ENCODE results near the gene ABCC4.

Gene ABCC4

DNA sequence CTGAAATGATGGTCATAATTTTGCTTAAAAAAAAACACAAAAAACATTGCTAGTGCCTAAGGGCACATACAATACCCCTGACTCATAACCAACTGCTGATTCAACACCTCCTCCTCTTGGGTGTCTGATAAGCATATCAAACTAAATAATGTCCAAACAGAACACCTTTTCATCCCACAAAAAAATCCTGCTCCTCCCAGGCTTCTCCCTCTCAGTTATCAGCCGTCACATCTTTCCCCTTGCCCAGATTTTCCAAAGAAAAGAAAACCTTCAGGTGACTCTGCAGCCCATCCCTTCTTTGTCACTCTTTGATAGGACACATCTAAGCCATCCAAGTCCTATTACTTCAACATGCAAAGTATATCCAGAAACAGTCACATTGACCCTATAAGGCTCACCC, 46.9 kb downstream of the ABCC4 start:
- DNase-seq: no peak

DNA sequence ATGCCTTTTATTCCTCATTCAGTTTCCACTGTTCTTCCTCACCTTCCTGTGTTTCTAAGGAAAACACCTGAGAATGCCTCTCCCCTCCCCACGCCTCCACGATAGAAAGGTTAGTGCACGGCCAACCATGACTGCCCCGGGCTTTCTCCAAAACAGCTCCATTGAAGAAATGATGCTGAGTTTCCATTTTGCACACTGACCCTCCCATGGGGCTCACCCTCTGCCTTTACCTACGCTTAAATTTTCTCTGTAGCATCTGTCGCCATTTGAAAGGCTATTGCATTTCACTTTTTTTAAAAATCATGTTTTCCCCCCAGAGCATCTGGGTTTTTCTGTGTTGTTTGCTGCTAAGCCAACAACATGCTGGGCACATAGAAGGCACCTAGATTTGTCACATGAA, 48.2 kb downstream of the ABCC4 start:
- no peak for DNase-seq

DNA sequence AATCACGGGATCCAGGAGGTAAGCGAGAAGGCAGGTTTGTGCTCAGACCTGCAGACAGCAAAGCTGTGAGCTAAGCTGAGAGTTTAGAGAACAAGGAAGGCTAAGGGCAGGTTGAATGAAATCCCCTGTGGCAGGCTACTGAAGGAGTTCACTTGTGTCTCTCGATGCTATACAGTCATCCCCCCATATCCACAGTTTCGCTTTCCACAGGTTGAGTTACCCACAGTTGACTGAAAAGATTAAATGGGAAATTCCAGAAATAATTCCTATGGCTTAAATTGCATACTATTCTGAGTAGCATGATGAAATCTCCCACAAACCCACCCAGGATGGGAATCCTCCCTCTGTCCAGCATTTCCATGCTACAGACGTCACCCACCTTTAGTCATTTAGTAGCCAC, 49.6 kb downstream of the ABCC4 start:
- no peak for DNase-seq

DNA sequence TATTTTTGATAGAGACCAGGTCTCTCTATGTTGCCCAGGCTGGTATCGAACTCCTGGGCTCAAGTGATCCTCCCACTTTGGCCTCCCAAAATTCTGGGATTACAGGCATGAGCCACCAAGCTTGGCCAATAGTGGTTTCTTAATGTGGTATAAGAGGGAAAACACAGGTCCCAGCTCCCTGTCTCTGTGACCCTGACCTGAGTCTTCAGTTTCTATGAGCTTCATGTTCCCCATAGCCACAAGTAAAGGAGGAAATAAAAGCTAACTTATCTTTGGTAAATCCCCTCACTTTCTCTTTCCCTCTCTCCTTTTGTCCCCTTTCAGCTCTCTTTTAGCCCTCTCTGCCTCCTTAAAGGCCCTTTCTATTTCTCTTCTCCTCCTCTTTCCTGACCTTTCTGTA, 50.3 kb downstream of the ABCC4 start:
- DNase-seq: no peak

DNA sequence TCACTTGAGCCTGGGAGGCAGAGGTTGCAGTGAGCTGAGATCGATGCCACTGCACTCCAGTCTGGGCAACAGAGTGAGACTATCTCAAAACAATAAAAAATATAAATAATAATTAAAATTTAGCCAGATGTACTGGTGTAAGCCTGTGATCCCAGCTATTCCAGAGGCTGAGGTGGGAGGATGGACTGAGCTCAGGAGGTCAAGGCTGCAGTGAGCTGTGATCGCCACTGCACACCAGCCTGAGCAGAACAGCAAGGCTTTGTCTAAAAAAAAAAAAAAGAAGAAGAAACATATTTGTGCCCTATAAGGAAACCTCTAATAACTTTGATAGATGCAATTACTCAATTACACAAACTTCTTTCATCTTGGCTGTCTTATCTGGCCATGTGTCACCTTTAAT, 52.3 kb downstream of the ABCC4 start:
- no peak for DNase-seq

DNA sequence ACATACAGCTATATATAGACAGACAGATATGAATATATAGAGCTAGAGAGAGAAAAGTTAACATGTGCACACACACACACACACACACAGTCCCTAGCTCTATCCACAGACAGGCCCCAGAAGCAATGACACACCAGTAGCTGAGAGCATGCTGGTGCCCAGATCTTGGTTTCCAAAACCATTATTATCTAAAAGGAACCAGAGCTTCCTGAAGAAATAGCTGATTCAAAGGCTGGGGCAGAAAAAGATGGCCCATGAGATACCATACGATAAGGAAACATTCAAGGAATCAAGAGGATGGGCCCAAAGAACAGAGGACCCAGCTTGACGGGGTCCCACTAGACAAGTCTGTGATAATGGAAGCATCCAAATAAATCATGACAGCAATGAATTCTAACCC, 53.4 kb downstream of the ABCC4 start:
- no peak for DNase-seq

DNA sequence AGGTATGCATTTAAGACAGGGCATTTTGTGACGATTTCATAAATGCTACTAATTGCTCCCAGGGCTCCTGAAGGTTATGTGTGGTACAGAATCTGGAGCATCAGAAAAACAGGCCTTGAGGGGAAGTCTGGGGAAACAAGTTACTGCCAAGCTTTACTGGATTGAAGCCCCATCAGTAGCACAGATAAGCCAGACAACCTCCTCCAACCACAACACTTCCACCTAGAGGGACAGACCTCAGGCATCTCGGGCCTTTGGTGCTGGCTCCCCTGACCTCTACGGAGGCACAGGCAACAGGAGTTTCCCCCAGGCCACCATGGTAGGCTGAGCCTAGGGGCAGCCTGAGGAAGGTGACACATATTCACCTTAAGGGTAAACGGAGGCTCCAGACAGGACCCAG, 54.1 kb downstream of the ABCC4 start:
- no peak for DNase-seq

DNA sequence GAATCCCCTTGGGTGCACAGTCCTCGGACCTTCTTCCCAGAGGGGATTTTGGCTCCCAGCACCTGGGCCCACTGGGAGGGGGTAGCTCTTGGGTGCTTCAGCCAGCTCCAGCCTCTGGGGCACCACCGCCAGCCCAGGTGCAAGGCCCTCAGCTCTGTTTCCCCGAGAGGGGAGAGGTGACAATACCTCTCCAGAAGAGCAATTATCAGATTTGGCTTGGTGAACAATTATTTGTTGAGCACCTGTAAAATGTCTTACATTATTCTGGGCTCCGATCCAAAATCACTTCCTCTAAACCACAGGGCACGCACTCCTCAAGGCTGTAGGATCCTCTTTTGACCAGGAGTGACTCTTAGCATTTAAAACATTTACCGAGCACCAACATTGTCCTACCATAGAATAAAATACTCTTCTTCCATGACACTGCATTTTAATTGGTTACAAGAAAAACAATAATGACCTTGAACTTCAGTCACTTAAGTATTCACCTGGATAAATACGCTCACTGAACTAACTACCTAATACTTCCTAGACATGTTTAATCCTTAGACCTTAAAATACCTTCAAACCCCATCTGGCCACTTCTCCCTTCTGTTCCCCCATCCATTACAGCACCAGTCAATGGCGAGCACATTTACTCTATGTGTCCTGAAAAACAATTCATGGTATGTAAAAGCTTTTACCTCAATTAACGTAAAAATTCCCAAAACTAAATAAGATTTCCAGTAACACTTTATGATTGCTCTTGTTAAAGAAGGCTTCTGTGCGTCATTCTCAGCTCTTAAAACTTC, 54.8 kb downstream of the ABCC4 start:
- no peak for DNase-seq

DNA sequence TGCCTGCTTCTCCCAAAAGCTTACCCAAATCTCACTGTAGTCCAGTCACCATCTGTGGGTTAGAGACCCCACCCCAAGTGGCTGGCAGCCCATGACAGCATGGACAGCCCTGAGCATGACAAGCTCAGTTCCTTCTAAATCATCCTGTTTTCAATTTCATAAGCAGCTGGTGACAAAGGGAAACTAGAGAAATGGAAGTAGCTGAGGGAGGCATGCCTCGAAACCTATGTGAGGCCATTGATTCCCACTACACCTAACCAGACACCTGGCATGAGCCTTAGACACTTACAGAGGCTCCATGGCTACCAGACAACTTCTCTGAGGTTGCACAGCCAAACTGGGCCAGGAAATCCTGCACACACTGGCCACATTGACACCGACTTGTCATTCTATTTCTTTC, 56.2 kb downstream of the ABCC4 start:
- DNase-seq: no peak

DNA sequence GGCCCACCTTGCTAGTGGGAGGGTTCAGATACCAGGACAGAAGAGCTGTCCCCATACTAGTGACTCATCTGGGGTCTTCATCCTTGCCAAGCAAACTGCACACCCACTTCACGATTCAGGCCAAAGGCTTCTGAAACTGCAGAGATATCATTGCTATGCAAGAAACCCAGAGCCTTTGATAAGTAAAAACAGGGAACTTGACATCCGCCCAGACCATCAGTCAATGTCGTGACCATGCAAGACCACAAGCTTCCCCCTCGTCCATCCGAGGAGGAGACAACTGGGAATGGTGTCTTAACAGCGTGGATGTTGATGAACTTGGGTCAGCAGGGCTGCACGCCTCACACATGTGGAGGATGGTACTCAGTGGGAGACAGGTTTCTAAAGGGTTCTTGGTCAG, 58.0 kb downstream of the ABCC4 start:
- no peak for DNase-seq

DNA sequence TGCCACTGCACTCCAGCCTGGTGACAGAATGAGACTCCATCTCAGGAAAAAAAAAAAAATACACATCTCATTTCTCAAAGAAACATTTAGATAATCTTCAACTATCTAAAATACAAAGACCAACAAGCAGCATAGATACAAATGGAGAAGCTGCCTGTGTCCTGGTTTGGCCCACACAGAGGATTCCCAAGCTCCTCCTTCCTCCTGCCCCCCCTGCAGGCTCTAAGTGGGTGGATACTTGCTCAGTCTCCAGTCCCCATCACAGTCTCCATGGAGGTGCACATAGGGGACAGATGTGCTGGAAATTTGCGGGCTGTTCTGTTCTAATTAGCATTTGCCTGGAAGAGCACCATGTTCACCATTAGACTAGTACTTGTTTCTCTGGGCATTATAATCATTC, 59.9 kb downstream of the ABCC4 start:
- DNase-seq: no peak

DNA sequence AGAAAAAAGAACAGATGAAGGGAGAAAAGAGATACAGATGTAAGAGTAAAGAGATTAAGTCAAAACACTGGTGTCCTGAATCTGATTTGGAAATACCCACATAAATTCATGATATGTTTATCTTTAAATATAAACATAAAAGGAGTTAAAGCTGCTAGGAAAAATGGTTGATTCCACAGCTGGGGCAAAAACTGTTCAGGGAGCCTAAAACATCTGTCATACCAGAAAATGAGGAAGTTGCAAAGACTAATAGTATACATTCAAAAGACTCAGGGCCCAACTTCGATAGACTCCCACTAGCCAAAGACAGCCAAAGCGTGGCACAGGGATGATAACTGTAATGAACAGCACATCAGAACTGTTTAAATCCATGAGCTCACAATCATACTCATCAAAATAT, 62.0 kb downstream of the ABCC4 start:
- no peak for DNase-seq

DNA sequence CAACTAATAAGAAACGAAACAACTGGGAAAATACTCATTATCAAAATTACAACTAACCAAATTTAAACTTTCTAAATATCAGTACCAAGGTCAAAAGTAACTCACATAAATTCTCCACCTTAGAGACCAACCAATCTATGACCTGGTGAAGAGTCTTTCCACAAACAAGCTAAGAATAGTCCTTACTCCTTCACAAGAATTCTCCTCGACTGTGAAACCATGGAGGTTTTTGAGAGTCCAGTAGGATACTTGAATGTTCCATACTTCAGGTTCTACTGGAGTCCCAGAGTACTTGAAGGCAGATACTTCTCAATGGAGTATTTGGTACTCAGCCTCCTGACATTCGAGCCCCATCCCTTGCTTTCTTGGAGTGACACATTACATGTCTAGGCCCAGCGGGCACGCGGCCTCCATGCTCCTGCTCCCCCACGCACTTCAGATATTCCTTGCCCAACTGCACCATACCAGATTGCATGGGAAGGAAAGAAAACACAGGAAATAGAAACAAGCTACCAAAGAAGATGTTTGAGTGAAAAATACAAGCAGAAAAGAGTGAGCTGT, 63.9 kb downstream of the ABCC4 start:
- no peak for DNase-seq

DNA sequence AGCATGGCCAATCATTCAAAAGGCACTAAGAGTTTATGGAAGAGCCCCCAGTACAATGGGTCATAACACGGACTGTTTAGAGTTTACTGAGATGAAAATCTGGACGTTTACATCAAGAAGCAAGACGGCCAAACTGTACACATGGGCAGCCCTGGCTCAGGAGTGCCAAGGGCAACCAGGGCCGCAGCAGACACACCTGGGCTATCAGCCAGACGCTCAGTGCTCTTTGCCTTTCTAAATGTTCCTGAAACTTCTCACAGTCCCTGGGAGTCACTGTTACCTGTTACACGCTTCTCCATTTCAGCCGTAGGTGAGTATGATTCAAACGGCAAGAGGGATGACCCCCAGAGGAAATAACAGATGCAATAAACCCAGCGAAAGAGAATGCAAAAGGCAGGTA, 64.5 kb downstream of the ABCC4 start:
- DNase-seq: no peak

DNA sequence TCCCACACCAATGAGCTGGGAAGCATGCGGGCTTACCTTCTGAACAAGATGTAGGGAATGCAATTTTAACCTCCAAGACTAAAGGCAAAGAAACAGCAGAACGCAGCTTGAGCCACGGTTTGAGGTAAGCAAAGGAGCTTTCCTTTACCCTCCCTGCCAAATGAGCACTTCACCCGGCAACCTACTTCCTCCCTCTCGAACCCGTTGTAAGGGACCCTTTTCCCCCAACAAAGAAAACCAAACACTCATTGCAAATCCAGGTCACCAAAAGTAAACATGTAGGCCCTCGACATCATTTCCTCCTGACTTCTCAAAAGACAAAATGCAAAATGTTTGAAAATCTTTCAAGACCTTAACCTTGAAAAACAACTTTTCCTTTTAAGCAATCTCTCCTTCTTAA, 65.3 kb downstream of the ABCC4 start:
- DNase-seq: no peak

DNA sequence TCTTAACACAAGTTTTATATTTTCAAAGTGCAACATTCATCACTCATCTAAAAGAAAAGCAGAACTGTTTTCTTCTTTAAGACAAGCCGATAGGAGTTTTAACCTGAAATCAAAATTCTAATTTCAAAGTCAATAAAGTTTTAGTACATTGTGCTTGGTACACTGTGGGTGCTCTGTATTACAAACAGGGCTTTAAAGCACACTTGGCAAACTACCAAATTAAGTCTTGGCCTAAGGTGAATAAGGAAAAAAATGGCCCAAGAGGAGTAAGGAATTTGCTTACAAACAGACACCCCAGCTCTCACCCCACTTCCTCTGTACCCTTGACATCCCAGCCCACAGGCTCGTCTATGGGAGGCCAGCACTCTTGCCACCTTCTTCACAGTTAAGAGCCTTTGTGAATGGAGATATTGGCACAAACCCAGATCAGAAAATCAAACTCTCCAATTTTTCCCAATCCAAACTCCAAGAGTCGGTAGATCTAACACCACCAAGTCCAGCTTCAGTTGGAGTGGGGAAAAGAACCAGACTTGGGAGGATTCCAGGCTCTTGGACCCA, 66.0 kb downstream of the ABCC4 start:
- no peak for DNase-seq

DNA sequence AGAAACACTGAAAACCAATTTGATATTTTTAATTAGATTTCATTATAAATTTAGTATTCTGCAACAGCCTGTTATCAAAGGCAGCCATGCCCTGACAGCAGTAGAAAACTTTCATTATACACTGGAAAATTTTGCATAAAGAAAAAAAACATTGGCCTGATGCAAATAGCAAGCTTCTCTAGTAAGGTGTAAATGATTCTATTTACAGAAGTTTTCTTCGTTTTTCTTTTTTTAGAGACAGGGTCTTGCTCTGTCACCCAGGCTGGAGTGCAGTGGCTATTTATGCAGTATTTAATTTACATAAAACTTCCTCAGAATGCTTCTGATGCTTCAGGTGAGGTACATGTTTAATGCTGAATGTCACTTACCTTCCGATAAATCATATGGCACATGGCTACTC, 67.0 kb downstream of the ABCC4 start:
- no peak for DNase-seq

DNA sequence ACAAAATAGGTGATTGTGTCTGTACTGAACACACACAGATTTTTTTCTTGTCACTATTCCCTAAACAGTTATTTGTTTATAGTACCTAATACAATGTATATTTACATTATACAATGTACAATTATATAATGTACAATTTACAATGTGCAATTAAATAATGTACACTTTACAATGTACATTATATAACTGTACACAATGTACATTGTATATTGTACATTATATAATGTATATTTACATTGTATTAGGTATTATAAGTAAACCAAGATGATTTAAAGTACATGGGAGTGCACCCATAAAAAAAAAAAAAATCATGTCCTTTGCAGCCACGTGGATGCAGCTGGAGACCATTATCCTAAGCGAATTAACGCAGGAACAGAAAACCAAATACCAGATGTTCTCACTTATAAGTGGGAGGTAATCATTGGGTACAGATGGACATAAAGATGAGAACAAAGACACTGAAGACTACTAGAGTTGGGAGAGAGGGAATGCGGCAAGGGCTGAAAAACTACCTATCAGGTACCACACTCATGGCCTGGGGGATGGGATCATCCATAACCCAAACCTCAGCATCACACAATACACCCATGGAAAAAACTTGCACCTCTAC, 68.1 kb downstream of the ABCC4 start:
- DNase-seq: no peak

DNA sequence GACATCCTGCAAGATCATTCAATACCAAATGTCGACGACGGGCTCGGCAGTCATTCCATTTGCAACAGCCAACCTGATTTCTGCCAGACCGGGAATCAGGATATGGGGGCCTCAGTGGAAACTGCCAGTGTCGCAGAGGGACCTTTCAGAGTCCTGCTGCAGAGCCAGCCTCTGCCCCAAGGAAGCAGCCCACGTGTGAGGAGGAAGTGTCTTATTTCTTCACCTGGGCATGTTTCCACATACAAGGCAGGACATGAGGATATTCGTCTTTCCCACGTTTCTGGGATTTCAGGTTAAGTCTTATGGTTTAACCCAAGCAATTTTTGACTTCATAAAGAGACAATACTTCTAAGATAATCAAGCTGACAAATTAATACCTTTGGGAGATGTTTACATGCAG, 69.9 kb downstream of the ABCC4 start:
- no peak for DNase-seq

DNA sequence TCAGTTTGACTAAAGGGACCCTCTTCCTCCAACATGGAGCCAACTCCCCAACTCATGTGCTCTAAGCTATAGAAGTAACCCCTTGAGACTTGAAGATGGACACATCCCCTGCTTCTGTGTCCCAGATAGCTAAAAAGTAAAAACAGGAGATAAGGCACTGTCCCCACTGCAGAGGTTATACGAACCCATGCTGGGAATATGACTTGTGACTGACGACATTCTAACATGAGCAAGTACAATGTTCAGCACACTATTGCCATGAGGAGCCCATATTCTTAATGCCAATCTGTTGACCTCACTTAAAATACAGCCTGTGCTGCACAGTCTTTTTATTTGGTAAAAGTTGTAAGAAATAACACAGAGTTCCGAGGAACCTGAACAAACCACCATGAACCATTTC, 71.4 kb downstream of the ABCC4 start:
- no peak for DNase-seq

DNA sequence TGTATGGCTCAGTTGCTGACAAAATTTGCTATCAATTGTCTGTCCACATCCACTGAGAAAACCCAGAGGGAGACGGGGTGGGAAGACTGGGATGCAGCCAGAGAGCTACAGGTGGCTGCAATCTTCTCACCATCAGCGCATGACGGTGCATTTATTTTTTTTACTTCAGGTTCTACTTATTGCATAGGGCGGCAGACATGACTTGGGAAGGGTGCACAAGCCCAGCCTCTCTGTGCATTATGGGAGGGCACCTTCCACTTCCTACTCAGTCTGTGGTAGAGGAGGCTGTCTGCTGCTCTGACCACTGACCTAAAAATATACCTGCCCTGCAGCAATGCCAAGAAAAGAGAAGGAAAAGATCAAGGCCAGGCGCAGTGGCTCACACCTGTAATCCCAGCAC, 73.1 kb downstream of the ABCC4 start:
- DNase-seq: no peak

DNA sequence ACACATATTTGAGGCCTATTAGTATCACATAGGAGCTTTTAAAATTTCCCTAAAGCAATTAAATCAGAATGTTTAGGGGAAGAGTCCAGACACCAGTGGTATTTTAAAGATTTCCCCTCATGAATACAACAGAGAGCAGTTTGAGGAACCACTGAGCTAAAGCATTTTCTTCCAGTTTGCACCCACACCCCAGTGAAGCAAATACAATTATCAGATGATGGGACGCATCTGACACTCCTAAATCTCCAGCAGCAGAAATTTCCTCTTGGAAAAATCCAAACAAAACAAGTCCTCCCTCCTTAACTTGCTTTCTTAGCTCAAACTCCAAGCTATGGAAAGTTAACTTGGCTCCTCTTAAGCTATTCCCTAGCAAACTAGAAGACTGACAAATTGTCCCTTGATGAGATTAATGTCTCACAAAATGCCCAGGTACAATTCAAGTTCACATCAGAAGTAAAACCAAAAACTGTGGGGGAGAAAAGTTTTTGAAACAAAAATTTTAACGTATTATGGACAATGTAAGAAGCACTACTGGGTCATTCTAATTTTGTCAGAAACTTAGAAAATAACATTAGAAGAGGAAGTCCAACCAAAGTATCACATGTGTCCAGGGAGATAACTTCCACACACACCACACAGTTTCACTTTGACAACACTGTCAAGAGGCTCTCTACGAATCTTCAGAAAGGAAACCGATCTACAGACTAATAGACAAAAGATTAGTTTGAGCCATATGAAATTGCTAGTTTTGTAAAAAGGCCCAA, 74.1 kb downstream of the ABCC4 start:
- DNase-seq: no peak

DNA sequence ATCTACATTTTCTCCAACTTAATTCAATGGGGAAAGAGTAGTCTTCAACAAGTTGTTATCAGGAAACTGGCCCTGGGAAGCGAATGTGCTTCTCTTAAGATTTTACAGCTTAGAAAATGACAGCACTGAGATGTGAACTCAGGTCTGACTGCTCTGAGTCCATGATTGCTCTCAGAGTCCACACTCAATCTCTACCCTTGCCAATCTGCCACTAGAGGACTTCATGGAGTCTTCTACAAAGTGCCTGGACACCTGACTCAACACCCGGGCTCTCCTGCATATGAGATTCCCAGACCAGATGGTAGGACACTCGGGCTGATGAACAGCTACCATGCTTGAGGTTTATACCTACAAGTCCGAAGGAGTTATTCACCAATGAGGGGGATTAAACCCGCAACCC, 74.8 kb downstream of the ABCC4 start:
- DNase-seq: no peak

DNA sequence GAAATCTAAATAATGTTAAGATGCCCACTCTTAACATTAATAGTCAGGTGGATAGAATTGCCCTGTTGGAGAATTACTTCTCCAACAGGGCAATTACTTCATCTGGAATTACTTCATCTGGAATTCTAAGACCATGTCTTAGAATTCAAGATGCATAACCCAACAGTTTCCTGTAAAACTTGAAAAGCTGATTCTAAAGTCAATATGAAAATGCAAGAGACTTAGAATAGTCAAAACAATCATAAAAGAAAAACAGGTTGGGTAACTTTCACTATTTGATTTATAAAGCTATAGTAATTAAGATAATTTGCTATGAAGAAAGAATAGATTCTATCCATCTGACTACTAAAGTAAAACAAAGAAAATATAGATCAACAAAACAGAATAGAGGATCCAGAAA, 75.2 kb downstream of the ABCC4 start:
- DNase-seq: no peak
